DOHH2 (cell line): ENCODE data around the gene ORM1.
"Not testable (repeated sequence)": the region's sequence is repeated elsewhere in the genome, so short reads cannot be mapped to it uniquely, and the experiment has no call there.

ENCODE experiments used
- H3F3A ChIP-seq: fragments of 200-600 bp; sonication (generic), shearing (Covaris generic); 2 replicates; pipeline ENCODE4 v1.6.0; 2016; ENCODE audit warnings: antibody characterized with exemption, mild to moderate bottlenecking; ENCODE audit not compliant: control insufficient read depth, insufficient read depth
- H3K27ac ChIP-seq: fragments of 200-600 bp; sonication (generic); 2 replicates; pipeline ENCODE4 v1.5.1; 2014; ENCODE audit warnings: low read depth, mild to moderate bottlenecking, low read length, moderate library complexity
- H3K27me3 ChIP-seq: fragments of 200-600 bp; sonication (generic); 2 replicates; pipeline ENCODE4 v1.6.1; 2014; ENCODE audit warnings: mild to moderate bottlenecking, low read length, mixed read lengths; ENCODE audit not compliant: control insufficient read depth
- H3K36me3 ChIP-seq: fragments of 200-600 bp; sonication (generic); 2 replicates; pipeline ENCODE4 v1.6.1; 2014; ENCODE audit warnings: mild to moderate bottlenecking, low read length, moderate library complexity, mixed read lengths; ENCODE audit not compliant: control insufficient read depth
- H3K4me1 ChIP-seq: fragments of 200-600 bp; sonication (generic); 2 replicates; pipeline ENCODE4 v1.6.1; 2014; ENCODE audit warnings: mild to moderate bottlenecking, low read length, mixed read lengths; ENCODE audit not compliant: control insufficient read depth
- H3K4me2 ChIP-seq: fragments of 200-600 bp; sonication (generic); 2 replicates; pipeline ENCODE4 v1.6.0; 2014; ENCODE audit warnings: mild to moderate bottlenecking, low read length, moderate library complexity
- H3K4me3 ChIP-seq: fragments of 200-600 bp; sonication (generic); 2 replicates; pipeline ENCODE4 v1.5.1; 2014; ENCODE audit warnings: mild to moderate bottlenecking, low read length, mixed read lengths
- H3K79me2 ChIP-seq: fragments of 200-600 bp; sonication (generic); 2 replicates; pipeline ENCODE4 v1.6.1; 2014; ENCODE audit warnings: mild to moderate bottlenecking, low read length, mixed read lengths; ENCODE audit not compliant: control insufficient read depth
- H3K9me2 ChIP-seq: fragments of 200-600 bp; sonication (generic); replicated peaks from 2 replicates; pipeline ENCODE4 v1.6.1; 2014; ENCODE audit warnings: mild to moderate bottlenecking, low read length, mixed read lengths; ENCODE audit not compliant: control insufficient read depth
- H3K9me3 ChIP-seq: fragments of 200-600 bp; sonication (generic); 2 replicates; pipeline ENCODE4 v1.6.1; 2014; ENCODE audit warnings: antibody characterized with exemption, low read length, mixed read lengths; ENCODE audit not compliant: control insufficient read depth, insufficient read depth
- H4K20me1 ChIP-seq: fragments of 200-600 bp; sonication (generic); 2 replicates; pipeline ENCODE4 v1.6.0; 2014; ENCODE audit warnings: low read depth, mild to moderate bottlenecking, antibody characterized with exemption, low read length, moderate library complexity; ENCODE audit not compliant: control insufficient read depth, insufficient read depth
- CTCF ChIP-seq: fragments of 200-600 bp; sonication (generic); IDR thresholded peaks from one replicate; pipeline ENCODE4 v1.5.1; 2014; ENCODE audit warnings: antibody characterized with exemption, mild to moderate bottlenecking, low read depth, low read length; ENCODE audit not compliant: poor library complexity, severe bottlenecking
- EZH2phosphoT487 ChIP-seq: fragments of 200-600 bp; sonication (generic); IDR thresholded peaks from 2 replicates; pipeline ENCODE4 v1.6.1; 2017; ENCODE audit warnings: borderline replicate concordance, mild to moderate bottlenecking, antibody characterized with exemption, low read length, moderate library complexity, mixed read lengths

The ORM1 gene

GRCh38 chr9:114327749-114328148 is 4.9 kb downstream of the ORM1 start:
- Histone ChIP-seq H3K4me1 (no peaks in the 10 kb centered on the region), H3K79me2 (no peaks in the 10 kb centered on the region), H3K36me3 (no peaks in the 10 kb centered on the region), H3K27me3 (0 out of 2 replicates have a peak, but pooled peaks cover 2% of the 10 kb centered on the region), H3K27ac (no peak overlapping the region), H3K9me2 (no peaks in the 10 kb centered on the region), H3K9me3 (no peaks in the 10 kb centered on the region; the same call in 1 of the 2 replicates), H3K4me3 (no peak overlapping the region), H3K4me2 (no peak overlapping the region), H4K20me1 (no peaks in the 10 kb centered on the region), H3F3A (0 out of 2 replicates have a peak, but pooled peaks cover 3% of the 10 kb centered on the region)
- no peak for TF ChIP-seq CTCF
- TF ChIP-seq EZH2phosphoT487, result no peak

GRCh38 chr9:114328357-114328820 is 5.5 kb downstream of the ORM1 start:
- H3K4me3 ChIP-seq, H3K9me3 ChIP-seq, H3F3A ChIP-seq, H3K27ac ChIP-seq, H3K36me3 ChIP-seq, H3K79me2 ChIP-seq, H3K27me3 ChIP-seq, H4K20me1 ChIP-seq, H3K4me1 ChIP-seq, H3K9me2 ChIP-seq, H3K4me2 ChIP-seq: not testable (repeated sequence)

- not testable (repeated sequence) for H3K4me1 ChIP-seq, H4K20me1 ChIP-seq
Measured at GRCh38 chr9:114328937-114329624, 6.2 kb downstream of the ORM1 start.

GRCh38 chr9:114329625-114330022 is 6.7 kb downstream of the ORM1 start, which contains the start of gene ORM2:
Gene ORM2, plus strand, starts transcription at chr9:114329869. Its CDS starts 36 bp downstream, at chr9:114329905.
- not testable (repeated sequence) for H3K4me2 ChIP-seq, H3K79me2 ChIP-seq, H3K9me3 ChIP-seq, H3K4me3 ChIP-seq, H3K27me3 ChIP-seq, H4K20me1 ChIP-seq, H3K4me1 ChIP-seq, H3K36me3 ChIP-seq, H3K9me2 ChIP-seq, H3K27ac ChIP-seq, H3F3A ChIP-seq

More at GRCh38 chr9:114328937-114329624, 6.2 kb downstream of the ORM1 start:
- H3K4me2 ChIP-seq, H3F3A ChIP-seq, H3K36me3 ChIP-seq, H3K79me2 ChIP-seq, H3K27ac ChIP-seq, H3K27me3 ChIP-seq, H3K4me3 ChIP-seq, H3K9me2 ChIP-seq, H3K9me3 ChIP-seq: not testable (repeated sequence)

- Histone ChIP-seq H3K79me2 (no peaks in the 10 kb centered on the region), H3K4me3 (no peak overlapping the region), H3K4me1 (no peaks in the 10 kb centered on the region), H3K4me2 (no peak overlapping the region), H3K27ac (no peak overlapping the region), H3K27me3 (no peaks in the 10 kb centered on the region), H3K9me3 (peaks cover 5% of the 10 kb centered on the region; the same call in 1 of the 2 replicates), H3F3A (0 out of 2 replicates have a peak, but pooled peaks cover 7% of the 10 kb centered on the region), H3K9me2 (no peaks in the 10 kb centered on the region), H3K36me3 (peaks cover 14% of the 10 kb centered on the region), H4K20me1 (no peaks in the 10 kb centered on the region)
- TF ChIP-seq EZH2phosphoT487, result no peak
Measured at GRCh38 chr9:114330636-114331035, 7.7 kb downstream of the ORM1 start.

GRCh38 chr9:114331229-114332195 is 8.6 kb downstream of the ORM1 start:
- not testable (repeated sequence) for H3K9me2 ChIP-seq

More at GRCh38 chr9:114331229-114332195, 8.6 kb downstream of the ORM1 start:
- not testable (repeated sequence) for H3K9me3 ChIP-seq, H3K27me3 ChIP-seq, H3K4me2 ChIP-seq, H3K79me2 ChIP-seq, H3K4me3 ChIP-seq, H3K27ac ChIP-seq, H4K20me1 ChIP-seq, H3K4me1 ChIP-seq
- Histone ChIP-seq H3K36me3 (peaks cover 23% of the 10 kb centered on the region), H3F3A (peaks cover 12% of the 10 kb centered on the region; the same call in 1 of the 2 replicates)
